ENCODE measurements around the gene WT1.

WT1 gene

GRCh38 chr11:32450372-32450771 is 15.0 kb upstream of the WT1 start:
- DNase-seq (ENCODE audit: low spot score): no peak
- ChIA-PET CTCF (no interaction called here), POLR2A (ENCODE audit: low non-redundant PET) (no interaction called here)
- TF ChIP-seq CTCF (conservative IDR thresholded peaks at IDR 0.05; ENCODE audit: low read depth): no peak
- H3K27ac ChIP-seq: no peak overlapping the region

DNA sequence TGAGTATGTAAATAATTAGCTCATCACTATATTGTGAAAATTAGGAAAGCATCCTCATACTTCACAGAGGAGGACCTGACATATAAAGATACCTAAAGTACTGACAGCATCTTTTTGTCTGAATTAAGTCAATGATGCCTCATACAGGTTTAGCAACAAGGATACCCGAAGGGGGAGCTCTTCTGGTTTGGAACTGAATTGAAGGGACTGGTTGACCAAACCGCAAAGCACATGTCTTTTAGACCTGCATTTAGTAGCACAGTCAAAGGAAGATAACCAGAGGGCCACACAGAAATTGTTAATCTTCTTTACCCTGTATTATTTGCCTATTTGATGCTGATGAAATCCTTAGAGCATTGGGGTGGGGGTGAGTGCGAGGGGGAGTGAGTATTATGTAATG is 12.9 kb upstream of the WT1 start:
- DNase-seq (ENCODE audit: low spot score): no peak
- POLR2A ChIA-PET (ENCODE audit: low non-redundant PET): no interaction called here
- CTCF ChIA-PET: no interaction called here
- no peak for TF ChIP-seq CTCF (conservative IDR thresholded peaks at IDR 0.05; ENCODE audit: low read depth)
- no peak overlapping the region for H3K27ac ChIP-seq

GRCh38 chr11:32447252-32447651 is 11.9 kb upstream of the WT1 start:
- no peak for DNase-seq (ENCODE audit: low spot score)
- ChIA-PET POLR2A (ENCODE audit: low non-redundant PET) (no interaction called here), CTCF (no interaction called here)
- TF ChIP-seq CTCF (conservative IDR thresholded peaks at IDR 0.05; ENCODE audit: low read depth): no peak
- no peak overlapping the region for H3K27ac ChIP-seq

DNA sequence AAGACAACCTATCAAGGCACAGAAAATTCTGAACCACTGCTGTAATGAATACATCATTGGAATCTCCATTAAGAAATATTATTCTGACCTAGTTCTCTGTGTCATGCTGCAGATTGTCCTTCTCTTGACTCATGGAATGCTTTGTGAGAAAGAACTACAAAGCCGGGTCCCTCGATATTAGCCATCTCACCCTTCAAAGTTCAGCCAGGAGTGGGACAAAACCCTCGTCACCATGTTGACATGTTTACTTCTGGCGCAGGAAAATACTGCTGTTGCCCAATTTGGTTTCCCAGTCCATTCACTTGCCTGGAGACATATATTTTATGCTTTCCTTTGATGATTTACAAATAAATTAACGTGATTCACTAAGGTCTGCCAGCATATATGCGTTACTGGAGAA is 10.9 kb upstream of the WT1 start:
- POLR2A ChIA-PET (ENCODE audit: low non-redundant PET): no interaction called here
- CTCF ChIA-PET: no interaction called here
- no peak overlapping the region for H3K27ac ChIP-seq
- no peak for DNase-seq (ENCODE audit: low spot score)
- TF ChIP-seq CTCF (conservative IDR thresholded peaks at IDR 0.05; ENCODE audit: low read depth): no peak

DNA sequence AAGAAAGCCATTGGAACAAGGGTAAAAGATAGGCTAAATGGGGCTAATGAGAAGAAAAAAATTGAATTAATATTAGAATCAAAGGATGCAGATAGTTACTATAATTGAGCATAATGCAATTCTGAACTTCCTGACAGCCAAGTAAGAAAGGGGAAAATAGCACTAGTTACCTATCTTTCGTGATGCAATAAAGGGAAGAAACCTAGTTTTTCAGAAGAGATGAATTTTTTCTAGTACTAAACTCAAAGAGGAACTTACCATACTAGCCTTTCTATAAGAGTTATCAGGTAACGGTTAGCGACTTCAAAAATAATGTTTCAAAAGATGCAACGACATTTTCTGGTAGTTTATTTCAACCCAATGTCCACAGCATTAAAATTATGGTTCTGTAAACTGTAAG is 8.8 kb upstream of the WT1 start:
- CTCF ChIA-PET: no interaction called here
- DNase-seq (ENCODE audit: low spot score): no peak
- TF ChIP-seq CTCF (conservative IDR thresholded peaks at IDR 0.05; ENCODE audit: low read depth): no peak
- POLR2A ChIA-PET (ENCODE audit: low non-redundant PET): no interaction called here
- H3K27ac ChIP-seq: no peak overlapping the region

DNA sequence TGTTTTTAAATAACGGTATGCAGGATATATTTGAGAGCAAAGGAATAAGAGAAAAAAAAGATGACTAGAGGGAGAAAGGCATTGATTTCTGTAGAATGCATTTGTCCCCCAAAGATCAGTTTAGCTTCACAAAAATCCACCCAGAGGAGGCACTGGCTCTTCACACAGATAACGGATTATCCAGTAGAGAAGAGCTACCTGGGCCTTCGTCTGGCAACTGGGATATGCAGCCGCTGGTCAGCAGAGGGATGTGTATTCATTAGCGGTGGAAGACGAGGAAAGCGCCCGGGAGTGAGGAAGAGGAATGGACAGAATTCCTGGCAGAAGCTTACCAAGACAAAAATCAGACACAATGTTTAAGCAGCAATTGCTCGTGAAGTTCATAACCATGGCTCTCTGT is 5.6 kb upstream of the WT1 start:
- TF ChIP-seq CTCF (conservative IDR thresholded peaks at IDR 0.05; ENCODE audit: low read depth): no peak
- CTCF ChIA-PET: no interaction called here
- POLR2A ChIA-PET (ENCODE audit: low non-redundant PET): no interaction called here
- H3K27ac ChIP-seq: no peak overlapping the region
- DNase-seq (ENCODE audit: low spot score): no peak

- no peak for TF ChIP-seq CTCF (conservative IDR thresholded peaks at IDR 0.05; ENCODE audit: low read depth)
- CTCF ChIA-PET: no interaction called here
- POLR2A ChIA-PET (ENCODE audit: low non-redundant PET): no interaction called here
- no peak overlapping the region for H3K27ac ChIP-seq
- DNase-seq (ENCODE audit: low spot score): no peak
These were observed 5.1 kb upstream of the WT1 start for GRCh38 chr11:32440312-32440908.

All from RWPE1 (cell line).